Calu3 (cell line): ENCODE results near the gene RIN1. TPM values are rescaled to one million over a fixed set of nuclear protein-coding genes. Genes with fewer than 3 reads are reported as not detected.

Experiments
- BruUV-seq: library from RNA; stranded (reverse); fragments of 400-500 nt; replicated peaks from 2 replicates; lab custom pipeline; 2021; lab: Mats Ljungman, UMichigan
- CTCF ChIA-PET: fragments of 300-600 bp; sonication (Branson Sonifier 250); formaldehyde crosslinking; loops from one replicate; lab custom pipeline; 2022; ENCODE audit warnings: antibody characterized with exemption; lab: Charles Lee
- DNase-seq: peaks from one replicate; pipeline ENCODE4 v3.0.0; 2022
- H3K27ac Mint-ChIP-seq: one replicate; pipeline ENCODE4 v1.8.0; 2022; ENCODE audit warnings: mixed read lengths; ENCODE audit not compliant: unreplicated experiment
- H3K27me3 Mint-ChIP-seq: one replicate; pipeline ENCODE4 v1.8.0; 2022; ENCODE audit warnings: mixed read lengths; ENCODE audit not compliant: unreplicated experiment
- H3K36me3 Mint-ChIP-seq: one replicate; pipeline ENCODE4 v1.8.0; 2022; ENCODE audit warnings: mild to moderate bottlenecking, moderate library complexity, mixed read lengths; ENCODE audit not compliant: insufficient read depth, unreplicated experiment
- H3K4me1 Mint-ChIP-seq: one replicate; pipeline ENCODE4 v1.8.0; 2022; ENCODE audit warnings: mild to moderate bottlenecking, low read depth, mixed read lengths; ENCODE audit not compliant: unreplicated experiment
- H3K4me3 Mint-ChIP-seq: one replicate; pipeline ENCODE4 v1.8.0; 2022; ENCODE audit warnings: mild to moderate bottlenecking, low read depth, moderate library complexity, mixed read lengths; ENCODE audit not compliant: unreplicated experiment
- H3K9me3 Mint-ChIP-seq: one replicate; pipeline ENCODE4 v1.8.0; 2022; ENCODE audit warnings: low read depth, mixed read lengths; ENCODE audit not compliant: unreplicated experiment
- CTCF ChIP-seq: fragments of 200-600 bp; IDR thresholded peaks from one replicate; pipeline ENCODE4 v1.8.0; 2022; ENCODE audit warnings: antibody characterized with exemption; ENCODE audit not compliant: unreplicated experiment
- intact Hi-C: fragments of 100-400 bp; cut with micrococcal nuclease; formaldehyde crosslinking; loops from one replicate; pipeline ENCODE4 v1.10.0; 2022; ENCODE audit not compliant: unreplicated experiment
- total RNA-seq: library from RNA; stranded (reverse); gene quantifications from 2 replicates; pipeline ENCODE4 v1.2.3, GENCODE V29; 2022

RIN1 gene
- total RNA-seq, 1 experiment from 2014 or later = 17.6 TPM

DNA sequence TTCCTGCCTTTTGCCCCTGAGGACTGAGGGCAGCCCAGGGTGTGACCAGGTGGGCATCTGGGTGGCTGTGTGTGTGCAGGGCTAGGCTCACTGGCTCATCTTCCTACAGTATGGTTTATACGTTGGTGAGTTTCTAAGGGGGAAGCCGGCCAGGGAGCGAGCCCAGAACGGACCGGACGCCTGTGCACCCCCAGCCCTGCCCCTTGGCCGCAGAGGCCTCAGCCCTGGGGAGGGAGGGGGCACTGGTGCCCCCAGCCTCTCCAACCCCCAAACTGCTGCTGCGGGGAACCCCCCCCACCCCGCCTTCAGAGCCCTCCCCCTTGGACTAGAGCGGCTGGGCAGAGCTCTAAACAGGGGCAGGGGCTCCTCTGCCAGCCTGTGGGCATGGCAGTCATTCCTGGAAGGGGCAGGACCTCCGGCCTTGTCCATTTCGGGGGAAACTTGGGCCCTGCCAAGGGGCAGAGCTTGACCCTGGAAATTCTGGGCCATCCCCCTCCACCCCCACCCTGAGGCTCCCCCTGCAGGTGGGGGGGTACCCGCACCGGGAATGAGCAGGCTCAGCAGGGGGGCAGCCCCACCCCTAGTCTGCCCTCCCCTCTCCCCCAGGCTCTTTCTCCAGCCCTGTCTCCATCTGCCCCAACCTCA lies 52.7 kb downstream of the RIN1 start:
- TF ChIP-seq CTCF = peak; percentile 27
- H3K9me3 Mint-ChIP-seq = no peaks in the 10 kb centered on the region
- H3K27ac Mint-ChIP-seq = no peak overlapping the region
- intact Hi-C loops = no loop called here
- no peak overlapping the region for H3K4me3 Mint-ChIP-seq
- H3K4me1 Mint-ChIP-seq = peaks cover 15% of the 10 kb centered on the region
- CTCF ChIA-PET = interaction anchor here (0.7 kb wide), 1 partner anchor 374 kb away, joined by 10 read pairs; no protein-coding TSS in a partner anchor
- peaks cover 53% of the 10 kb centered on the region for H3K36me3 Mint-ChIP-seq
- peaks cover 27% of the 10 kb centered on the region for H3K27me3 Mint-ChIP-seq
- BruUV-seq = no TSS peak
- no peak for DNase-seq

- no peak overlapping the region for H3K4me3 Mint-ChIP-seq
- intact Hi-C loops = no loop called here
- peaks cover 29% of the 10 kb centered on the region for H3K27me3 Mint-ChIP-seq
- H3K36me3 Mint-ChIP-seq = peaks cover 47% of the 10 kb centered on the region
- no peaks in the 10 kb centered on the region for H3K9me3 Mint-ChIP-seq
- peak overlapping the region; percentile 60 for H3K27ac Mint-ChIP-seq
- H3K4me1 Mint-ChIP-seq = peaks cover 15% of the 10 kb centered on the region
- no TSS peak for BruUV-seq
- TF ChIP-seq CTCF = peak; percentile 92
- peak; percentile 99 for DNase-seq
- CTCF ChIA-PET = interaction anchor here (0.6 to 1.1 kb wide), 5 partner anchors 9 to 586 kb away, joined by 3 to 6 read pairs (median 3); partner anchors contain the start of gene TMEM151A
Measured at GRCh38 chr11:66282468-66283455, 53.5 kb downstream of the RIN1 start.

Other genes starting within 250 kb of the RIN1 start
- gene KLC2, start 78.7 kb downstream of the RIN1 start, total RNA-seq = 41.7 and 46.7 TPM in 2 replicates
- gene RAB1B, start 67.8 kb downstream of the RIN1 start, total RNA-seq = 144 and 146 TPM in 2 replicates
- 2.9 and 3.5 TPM in 2 replicates for gene CNIH2, start 58.3 kb downstream of the RIN1 start, total RNA-seq
- gene YIF1A, start 47.3 kb downstream of the RIN1 start, total RNA-seq = 98.8 and 106 TPM in 2 replicates
- gene TMEM151A, start 44.5 kb downstream of the RIN1 start, total RNA-seq = 1.4 and 3.0 TPM in 2 replicates
- not detected in 2 replicates for gene CD248, start 19.4 kb downstream of the RIN1 start, total RNA-seq
- gene BRMS1, start 8.7 kb upstream of the RIN1 start, total RNA-seq = 48.1 and 51.0 TPM in 2 replicates
- 11.8 and 12.2 TPM in 2 replicates for gene B4GAT1, start 11.2 kb upstream of the RIN1 start, total RNA-seq
- gene SLC29A2, start 35.3 kb upstream of the RIN1 start, total RNA-seq = 37.7 and 40.4 TPM in 2 replicates
- not detected in 2 replicates for gene NPAS4, start 84.6 kb upstream of the RIN1 start, total RNA-seq
- 76.1 and 79.6 TPM in 2 replicates for gene MRPL11, start 102.4 kb upstream of the RIN1 start, total RNA-seq
- 7.6 and 8.1 TPM in 2 replicates for gene PELI3, start 130.5 kb upstream of the RIN1 start, total RNA-seq
- 57.4 and 58.0 TPM in 2 replicates for gene DPP3, start 144.0 kb upstream of the RIN1 start, total RNA-seq
- gene BBS1, start 174.2 kb upstream of the RIN1 start, total RNA-seq = 32.2 and 38.2 TPM in 2 replicates
- 15.1 and 17.3 TPM in 2 replicates for gene ZDHHC24, start 209.6 kb upstream of the RIN1 start, total RNA-seq
- not detected in 2 replicates for gene ACTN3, start 210.5 kb upstream of the RIN1 start, total RNA-seq
- 1.7 TPM in 2 replicates for gene CTSF, start 232.2 kb upstream of the RIN1 start, total RNA-seq